Upper lobe of left lung (tissue), 4 donors: Measurements from ENCODE around the gene GP1BB.

ENCODE experiments used
- CTCF ChIP-seq, 6 experiments: fragments of 450-650 bp in 4 of 6; fragments of 200-600 bp in 2 of 6; sonication (generic) in 2 of 6; IDR thresholded peaks; one replicate each; pipeline ENCODE4 v1.5.1; 2016 to 2019; ENCODE audit warnings: antibody characterized with exemption in 6 of 6
- EP300 ChIP-seq, 4 donors: sonication (generic); formaldehyde crosslinking; IDR thresholded peaks; one replicate each; pipeline ENCODE4 v1.5.1; 2017; ENCODE audit warnings: antibody characterized with exemption in 4 of 4, control low read depth in 2 of 4
- POLR2A ChIP-seq, 4 donors: fragments of 450-650 bp; IDR thresholded peaks; one replicate each; pipeline ENCODE4 v1.5.1; 2016 to 2017; ENCODE audit warnings: antibody characterized with exemption in 4 of 4, mild to moderate bottlenecking in 2 of 4
- POLR2AphosphoS5 ChIP-seq, 2 donors: sonication (generic); formaldehyde crosslinking; IDR thresholded peaks; one replicate each; pipeline ENCODE4 v1.5.1; 2017; ENCODE audit warnings: antibody characterized with exemption in 2 of 2

- TF ChIP-seq POLR2A (IDR thresholded peaks at IDR 0.05) = no peak
- TF ChIP-seq CTCF (IDR thresholded peaks at IDR 0.05) = no peak
- TF ChIP-seq POLR2AphosphoS5 (IDR thresholded peaks at IDR 0.05) = no peak
- no peak for TF ChIP-seq EP300 (IDR thresholded peaks at IDR 0.05)
These were observed 40.9 kb downstream of the GP1BB start for GRCh38 chr22:19764299-19764593.
